ENCODE data around the gene SCNN1A.

Gene SCNN1A

GRCh38 chr12:6317693-6318439 is 57.5 kb downstream of the SCNN1A start:
- no peak for DNase-seq (ENCODE audit: low read depth)

GRCh38 chr12:6316921-6317692 is 58.3 kb downstream of the SCNN1A start:
- DNase-seq (ENCODE audit: low read depth), result no peak

GRCh38 chr12:6315704-6316597 is 59.4 kb downstream of the SCNN1A start:
- no peak for DNase-seq (ENCODE audit: low read depth)

GRCh38 chr12:6315184-6315583 is 60.2 kb downstream of the SCNN1A start:
- DNase-seq (ENCODE audit: low read depth), result no peak

- no peak for DNase-seq (ENCODE audit: low read depth)
These were observed 60.6 kb downstream of the SCNN1A start for GRCh38 chr12:6314776-6315175.

GRCh38 chr12:6313326-6313940 is 61.9 kb downstream of the SCNN1A start:
- no peak for DNase-seq (ENCODE audit: low read depth)

- DNase-seq (ENCODE audit: low read depth), result no peak
These were observed 62.6 kb downstream of the SCNN1A start for GRCh38 chr12:6312529-6313325.

- no peak for DNase-seq (ENCODE audit: low read depth)
These were observed 63.4 kb downstream of the SCNN1A start for GRCh38 chr12:6311822-6312528.

- DNase-seq (ENCODE audit: low read depth), result no peak
These were observed 64.4 kb downstream of the SCNN1A start for GRCh38 chr12:6310771-6311610.

- DNase-seq (ENCODE audit: low read depth), result no peak
These were observed 67.8 kb downstream of the SCNN1A start for GRCh38 chr12:6307529-6307928.

- no peak for DNase-seq (ENCODE audit: low read depth)
These were observed 68.7 kb downstream of the SCNN1A start for GRCh38 chr12:6306599-6307220.

GRCh38 chr12:6306151-6306550 is 69.2 kb downstream of the SCNN1A start:
- no peak for DNase-seq (ENCODE audit: low read depth)

- no peak for DNase-seq (ENCODE audit: low read depth)
These were observed 72.3 kb downstream of the SCNN1A start for GRCh38 chr12:6303071-6303470.

- DNase-seq (ENCODE audit: low read depth), result no peak
These were observed 72.7 kb downstream of the SCNN1A start for GRCh38 chr12:6302621-6303020.

- no peak for DNase-seq (ENCODE audit: low read depth)
These were observed 73.6 kb downstream of the SCNN1A start for GRCh38 chr12:6301721-6302120.

- DNase-seq (ENCODE audit: low read depth), result no peak
These were observed 78.2 kb downstream of the SCNN1A start for GRCh38 chr12:6297170-6297569.
